ENCODE results near the gene CLASP2. TPM values are rescaled to one million over a fixed set of nuclear protein-coding genes. Genes with fewer than 3 reads are reported as not detected.

CLASP2 gene
- polyA plus RNA-seq, 1 donor (not counting 4 experiments of a cell fraction or from before 2014, with no cell fraction given) = 49.5 TPM

GRCh38 chr3:33490641-33491241 lies 227.3 kb downstream of the CLASP2 start:
- no peaks in the 10 kb centered on the region for H4K20me1 ChIP-seq (ENCODE audit: control insufficient read depth, extremely low read depth, insufficient read depth, low read length)
- dilution Hi-C loops (cut with MboI; ENCODE audit: extremely low pct_ligation_motif_present, low sequenced_read_pairs) = no loop called here
- FAIRE-seq = no peak

GRCh38 chr3:33488683-33489082 lies 229.4 kb downstream of the CLASP2 start:
- dilution Hi-C loops (cut with MboI; ENCODE audit: extremely low pct_ligation_motif_present, low sequenced_read_pairs) = no loop called here
- no peak for FAIRE-seq

More at GRCh38 chr3:33490641-33491241, 227.3 kb downstream of the CLASP2 start:
- H3K9me3 ChIP-seq (ENCODE audit: control insufficient read depth, low read depth, low read length) = no peaks in the 10 kb centered on the region
- H3K4me1 ChIP-seq (ENCODE audit: control insufficient read depth, extremely low read depth, insufficient read depth, low read length) = no peaks in the 10 kb centered on the region
- no peak overlapping the region for H3K4me2 ChIP-seq (ENCODE audit: control insufficient read depth, extremely low read depth, insufficient read depth, low read depth, low read length)
- H3K79me2 ChIP-seq (ENCODE audit: control insufficient read depth, insufficient read depth, low read length) = no peaks in the 10 kb centered on the region
- H3K9me1 ChIP-seq (ENCODE audit: control insufficient read depth, extremely low read depth, insufficient read depth, low read length) = no peaks in the 10 kb centered on the region
- no peak overlapping the region for H2AFZ ChIP-seq (ENCODE audit: control insufficient read depth, low read length)
- no peak for DNase-seq (ENCODE audit: low read depth, low spot score)
- H3K27ac ChIP-seq (ENCODE audit: control insufficient read depth, insufficient read depth, low read length) = no peak overlapping the region
- H3K4me3 ChIP-seq (ENCODE audit: control insufficient read depth in 2 of 3, extremely low read depth in 1 of 3, insufficient read depth in 2 of 3, low read depth in 1 of 3, low read length in 3 of 3) = no peak overlapping the region
- no peaks in the 10 kb centered on the region for H3K27me3 ChIP-seq (ENCODE audit: control insufficient read depth, extremely low read depth, insufficient read depth, low read length)
- no peak for TF ChIP-seq EZH2 (IDR thresholded peaks at IDR 0.05; ENCODE audit: low read length)
- no peak for TF ChIP-seq CTCF (optimal IDR thresholded peaks at IDR 0.05 in 1 of 3, IDR thresholded peaks at IDR 0.05 in 1 of 3, conservative IDR thresholded peaks at IDR 0.05 in 1 of 3; ENCODE audit: extremely low read depth in 1 of 3, insufficient read depth in 2 of 3, low read length in 3 of 3)
- H3K9ac ChIP-seq (ENCODE audit: control insufficient read depth, extremely low read depth, insufficient read depth, low read length) = no peak overlapping the region
- no peaks in the 10 kb centered on the region for H3K36me3 ChIP-seq (ENCODE audit: control insufficient read depth in 2 of 2, extremely low read depth in 1 of 2, insufficient read depth in 2 of 2, low read length in 2 of 2)

More at GRCh38 chr3:33488683-33489082, 229.4 kb downstream of the CLASP2 start:
- H3K9me1 ChIP-seq (ENCODE audit: control insufficient read depth, extremely low read depth, insufficient read depth, low read length) = no peaks in the 10 kb centered on the region
- no peaks in the 10 kb centered on the region for H3K79me2 ChIP-seq (ENCODE audit: control insufficient read depth, insufficient read depth, low read length)
- no peak overlapping the region for H3K4me2 ChIP-seq (ENCODE audit: control insufficient read depth, extremely low read depth, insufficient read depth, low read depth, low read length)
- no peaks in the 10 kb centered on the region for H3K9me3 ChIP-seq (ENCODE audit: control insufficient read depth, low read depth, low read length)
- no peak overlapping the region for H3K4me3 ChIP-seq (ENCODE audit: control insufficient read depth in 2 of 3, extremely low read depth in 1 of 3, insufficient read depth in 2 of 3, low read depth in 1 of 3, low read length in 3 of 3)
- H2AFZ ChIP-seq (ENCODE audit: control insufficient read depth, low read length) = no peak overlapping the region
- H3K4me1 ChIP-seq (ENCODE audit: control insufficient read depth, extremely low read depth, insufficient read depth, low read length) = no peaks in the 10 kb centered on the region
- H3K27ac ChIP-seq (ENCODE audit: control insufficient read depth, insufficient read depth, low read length) = no peak overlapping the region
- TF ChIP-seq CTCF (optimal IDR thresholded peaks at IDR 0.05 in 1 of 3, IDR thresholded peaks at IDR 0.05 in 1 of 3, conservative IDR thresholded peaks at IDR 0.05 in 1 of 3; ENCODE audit: extremely low read depth in 1 of 3, insufficient read depth in 2 of 3, low read length in 3 of 3) (no peak), EZH2 (IDR thresholded peaks at IDR 0.05; ENCODE audit: low read length) (no peak)
- H3K9ac ChIP-seq (ENCODE audit: control insufficient read depth, extremely low read depth, insufficient read depth, low read length) = no peak overlapping the region
- no peak for DNase-seq (ENCODE audit: low read depth, low spot score)
- H3K27me3 ChIP-seq (ENCODE audit: control insufficient read depth, extremely low read depth, insufficient read depth, low read length) = no peaks in the 10 kb centered on the region
- H3K36me3 ChIP-seq (ENCODE audit: control insufficient read depth in 2 of 2, extremely low read depth in 1 of 2, insufficient read depth in 2 of 2, low read length in 2 of 2) = no peaks in the 10 kb centered on the region
- H4K20me1 ChIP-seq (ENCODE audit: control insufficient read depth, extremely low read depth, insufficient read depth, low read length) = no peaks in the 10 kb centered on the region

Data from keratinocyte (primary cell).